ENCODE measurements around the gene DNLZ. TPM values are rescaled to one million over a fixed set of nuclear protein-coding genes. Genes with fewer than 3 reads are reported as not detected.

Gene DNLZ
- total and polyA plus RNA-seq, 9 of the 15 experiments (the other 6 are each of a cell fraction or from before 2014, with no cell fraction given): 0.17 to 44.6 (median 3.4) TPM

GRCh38 chr9:136363106-136363948, at the start of gene DNLZ (continued):
- TF ChIP-seq CLOCK (CRISPR knock-in tag; IDR thresholded peaks at IDR 0.05; ENCODE audit: borderline replicate concordance) (no peak), MXI1 (IDR thresholded peaks at IDR 0.05; ENCODE audit: low read depth, low read length) (peak; percentile 58; the same call in 1 of the 2 replicates), ZNF12 (CRISPR knock-in tag; IDR thresholded peaks at IDR 0.05) (peak; percentile 87), BHLHE40 (IDR thresholded peaks at IDR 0.05; ENCODE audit: low read length) (peak; percentile 93), CREB3L1 (IDR thresholded peaks at IDR 0.05; ENCODE audit: borderline replicate concordance, low read depth) (peak; percentile 74; the same call in 1 of the 2 replicates), FOSL1 (tag; conservative IDR thresholded peaks at IDR 0.05) (peak; percentile 58; the same call in 1 of the 2 replicates), CSDE1 (IDR thresholded peaks at IDR 0.05) (no peak; a peak in 1 of 4 replicates), ZNF311 (CRISPR knock-in tag; IDR thresholded peaks at IDR 0.05) (no peak), ZBTB12 (CRISPR knock-in tag; IDR thresholded peaks at IDR 0.05) (peak; percentile 54; the same call in 1 of the 2 replicates), TBP (optimal IDR thresholded peaks at IDR 0.05; ENCODE audit: low read depth, low read length) (peak; percentile 59), TEAD1 (CRISPR knock-in tag; IDR thresholded peaks at IDR 0.05) (peak; percentile 74 to 90; a peak in 3 of 4 replicates), ZNF511 (CRISPR knock-in tag; IDR thresholded peaks at IDR 0.05) (peak; percentile 96), ZBTB9 (CRISPR knock-in tag; IDR thresholded peaks at IDR 0.05) (peak; percentile 65; the same call in 1 of the 2 replicates), DEAF1 (CRISPR knock-in tag; IDR thresholded peaks at IDR 0.05) (peak; percentile 62), ZNF282 (CRISPR knock-in tag; IDR thresholded peaks at IDR 0.05) (peak; percentile 85), CREM (IDR thresholded peaks at IDR 0.05; ENCODE audit: low read depth) (peak; percentile 87), RBBP5 (IDR thresholded peaks at IDR 0.05; ENCODE audit: borderline replicate concordance, insufficient read depth, low read length, poor library complexity, severe bottlenecking) (peak; percentile 72), ZSCAN29 (IDR thresholded peaks at IDR 0.05) (peak; percentile 77; the same call in 1 of the 2 replicates)

All from K562 (cell line).